Measurements from ENCODE around the gene MTHFD2L. TPM values are rescaled to one million over a fixed set of nuclear protein-coding genes. Genes with fewer than 3 reads are reported as not detected.

The MTHFD2L gene
- total and polyA plus RNA-seq, 2 donors from 2014 or later = 12.3 to 16.3 TPM

GRCh38 chr4:74133786-74134499 is 24.0 kb upstream of the MTHFD2L start:
- peaks cover 0 to 2% (median 0%) of the 10 kb centered on the region in 3 donors for H3K4me1 ChIP-seq (ENCODE audit: control insufficient read depth in 2 of 3, insufficient read depth in 2 of 3, low read depth in 1 of 3, low read length in 3 of 3)
- peak; percentile 93 for FAIRE-seq

GRCh38 chr4:74134500-74134852 is 23.4 kb upstream of the MTHFD2L start:
- intact Hi-C loops (cut with DNase I) = no loop called here
- H3K27ac ChIP-seq (ENCODE audit: low read depth in 2 of 2, low read length in 2 of 2) = no peak overlapping the region
- no peaks in the 10 kb centered on the region for H3K27me3 ChIP-seq (ENCODE audit: control insufficient read depth, insufficient read depth, low read length)
- TF ChIP-seq, protein P1, sequence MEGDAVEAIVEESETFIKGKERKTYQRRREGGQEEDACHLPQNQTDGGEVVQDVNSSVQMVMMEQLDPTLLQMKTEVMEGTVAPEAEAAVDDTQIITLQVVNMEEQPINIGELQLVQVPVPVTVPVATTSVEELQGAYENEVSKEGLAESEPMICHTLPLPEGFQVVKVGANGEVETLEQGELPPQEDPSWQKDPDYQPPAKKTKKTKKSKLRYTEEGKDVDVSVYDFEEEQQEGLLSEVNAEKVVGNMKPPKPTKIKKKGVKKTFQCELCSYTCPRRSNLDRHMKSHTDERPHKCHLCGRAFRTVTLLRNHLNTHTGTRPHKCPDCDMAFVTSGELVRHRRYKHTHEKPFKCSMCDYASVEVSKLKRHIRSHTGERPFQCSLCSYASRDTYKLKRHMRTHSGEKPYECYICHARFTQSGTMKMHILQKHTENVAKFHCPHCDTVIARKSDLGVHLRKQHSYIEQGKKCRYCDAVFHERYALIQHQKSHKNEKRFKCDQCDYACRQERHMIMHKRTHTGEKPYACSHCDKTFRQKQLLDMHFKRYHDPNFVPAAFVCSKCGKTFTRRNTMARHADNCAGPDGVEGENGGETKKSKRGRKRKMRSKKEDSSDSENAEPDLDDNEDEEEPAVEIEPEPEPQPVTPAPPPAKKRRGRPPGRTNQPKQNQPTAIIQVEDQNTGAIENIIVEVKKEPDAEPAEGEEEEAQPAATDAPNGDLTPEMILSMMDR (IDR thresholded peaks at IDR 0.05; ENCODE audit: borderline replicate concordance, extremely low read depth, insufficient read depth) = no peak
- no peaks in the 10 kb centered on the region for H3K36me3 ChIP-seq (ENCODE audit: control insufficient read depth in 2 of 3, insufficient read depth in 3 of 3, low read length in 3 of 3)
- no peak overlapping the region for H3K9ac ChIP-seq (ENCODE audit: low read length in 3 of 3)
- H3K4me1 ChIP-seq (ENCODE audit: control insufficient read depth in 2 of 3, insufficient read depth in 2 of 3, low read depth in 1 of 3, low read length in 3 of 3) = peaks cover 0 to 2% (median 0%) of the 10 kb centered on the region in 3 donors
- H3K9me3 ChIP-seq (ENCODE audit: control insufficient read depth in 2 of 3, insufficient read depth in 1 of 3, low read length in 3 of 3) = no peaks in the 10 kb centered on the region
- FAIRE-seq (no peak), DNase-seq (no peak)
- no peak overlapping the region for H3K4me3 ChIP-seq (ENCODE audit: low read length in 3 of 3)

More at GRCh38 chr4:74133786-74134499, 24.0 kb upstream of the MTHFD2L start:
- H3K9ac ChIP-seq (ENCODE audit: low read length in 3 of 3) = no peak overlapping the region
- TF ChIP-seq, protein P1 (IDR thresholded peaks at IDR 0.05; ENCODE audit: borderline replicate concordance, extremely low read depth, insufficient read depth) = peak; percentile 86
- peak; percentile 69 to 84 (median 79) for DNase-seq
- H3K4me3 ChIP-seq (ENCODE audit: low read length in 3 of 3) = no peak overlapping the region
- H3K36me3 ChIP-seq (ENCODE audit: control insufficient read depth in 2 of 3, insufficient read depth in 3 of 3, low read length in 3 of 3) = no peaks in the 10 kb centered on the region
- no peak overlapping the region for H3K27ac ChIP-seq (ENCODE audit: low read depth in 2 of 2, low read length in 2 of 2)
- intact Hi-C loops (cut with DNase I) = no loop called here
- H3K9me3 ChIP-seq (ENCODE audit: control insufficient read depth in 2 of 3, insufficient read depth in 1 of 3, low read length in 3 of 3) = no peaks in the 10 kb centered on the region
- no peaks in the 10 kb centered on the region for H3K27me3 ChIP-seq (ENCODE audit: control insufficient read depth, insufficient read depth, low read length)

DNA sequence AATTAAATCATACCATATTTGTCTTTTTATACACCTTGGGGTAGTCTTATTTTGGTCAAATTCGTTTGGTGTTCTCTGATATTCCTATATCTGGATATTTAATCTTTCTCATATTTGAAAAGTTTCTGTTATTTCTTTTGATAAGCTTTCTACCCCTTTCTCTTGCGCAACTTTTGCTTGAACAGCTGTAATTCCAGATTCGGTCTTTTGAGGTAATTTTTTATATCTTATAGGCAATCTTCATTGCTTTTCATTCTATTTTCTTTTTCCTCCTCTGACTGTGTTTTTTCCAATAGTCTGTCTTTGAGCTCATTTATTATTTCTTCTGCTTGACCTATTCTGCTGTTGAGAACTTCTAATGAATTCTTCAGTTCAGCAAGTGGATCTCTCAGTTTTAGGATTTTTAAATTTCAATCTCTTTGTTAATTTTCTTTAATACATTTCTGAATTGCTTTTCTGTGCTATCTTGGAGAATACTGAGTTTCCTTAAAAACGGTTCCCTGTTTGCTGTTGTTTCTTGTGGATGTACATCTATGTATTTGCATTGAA is 11.3 kb upstream of the MTHFD2L start:
- H3K27ac ChIP-seq (ENCODE audit: low read depth in 2 of 2, low read length in 2 of 2) = no peak overlapping the region
- FAIRE-seq (no peak), DNase-seq (no peak)
- H3K9ac ChIP-seq (ENCODE audit: low read length in 3 of 3) = no peak overlapping the region
- TF ChIP-seq, protein P1 (IDR thresholded peaks at IDR 0.05; ENCODE audit: borderline replicate concordance, extremely low read depth, insufficient read depth) = no peak
- no peaks in the 10 kb centered on the region for H3K27me3 ChIP-seq (ENCODE audit: control insufficient read depth, insufficient read depth, low read length)
- no peak overlapping the region for H3K4me3 ChIP-seq (ENCODE audit: low read length in 3 of 3)
- no peaks in the 10 kb centered on the region for H3K36me3 ChIP-seq (ENCODE audit: control insufficient read depth in 2 of 3, insufficient read depth in 3 of 3, low read length in 3 of 3)
- no peaks in the 10 kb centered on the region for H3K4me1 ChIP-seq (ENCODE audit: control insufficient read depth in 2 of 3, insufficient read depth in 2 of 3, low read depth in 1 of 3, low read length in 3 of 3)
- no peaks in the 10 kb centered on the region for H3K9me3 ChIP-seq (ENCODE audit: control insufficient read depth in 2 of 3, insufficient read depth in 1 of 3, low read length in 3 of 3)
- intact Hi-C loops (cut with DNase I) = no loop called here

Data from kidney (tissue), 14 donors.